Cerebellar nuclear complex (tissue), 1 donor: ENCODE results near the gene DYRK1A.
"Not testable (repeated sequence)": the region's sequence is repeated elsewhere in the genome, so short reads cannot be mapped to it uniquely, and the experiment has no call there.

Experiments
- DNase-seq, 2 experiments: peaks; one replicate each; lab custom pipeline; 2025; lab: John Stamatoyannopoulos, UW

Gene DYRK1A

GRCh38 chr21:37484535-37485474 is 118.2 kb downstream of the DYRK1A start:
- no peak for DNase-seq

GRCh38 chr21:37489553-37489952 is 123.0 kb downstream of the DYRK1A start:
- DNase-seq, result no peak

- no peak for DNase-seq
Observed at GRCh38 chr21:37490084-37490483, 123.5 kb downstream of the DYRK1A start.

GRCh38 chr21:37496972-37497371 is 130.4 kb downstream of the DYRK1A start:
- no peak for DNase-seq

- DNase-seq, result no peak
Observed at GRCh38 chr21:37498664-37499063, 132.1 kb downstream of the DYRK1A start.

- no peak for DNase-seq
Observed at GRCh38 chr21:37502947-37503346, 136.4 kb downstream of the DYRK1A start.

- DNase-seq, result no peak
Observed at GRCh38 chr21:37503848-37504467, 137.4 kb downstream of the DYRK1A start.

- no peak for DNase-seq
Observed at GRCh38 chr21:37505963-37506362, 139.4 kb downstream of the DYRK1A start.

- DNase-seq, result no peak
Observed at GRCh38 chr21:37507716-37508115, 141.1 kb downstream of the DYRK1A start.

- DNase-seq, result no peak
Observed at GRCh38 chr21:37508341-37508740, 141.8 kb downstream of the DYRK1A start.

- DNase-seq, result no peak
Observed at GRCh38 chr21:37509802-37510393, 143.3 kb downstream of the DYRK1A start.

- no peak for DNase-seq
Observed at GRCh38 chr21:37511848-37512247, 145.3 kb downstream of the DYRK1A start.

GRCh38 chr21:37513383-37513782 is 146.8 kb downstream of the DYRK1A start:
- no peak for DNase-seq

GRCh38 chr21:37514038-37514667 is 147.6 kb downstream of the DYRK1A start:
- DNase-seq, result no peak

GRCh38 chr21:37516998-37517397 is 150.4 kb downstream of the DYRK1A start:
- no peak for DNase-seq

GRCh38 chr21:37520801-37521200 is 154.2 kb downstream of the DYRK1A start:
- DNase-seq, result no peak

GRCh38 chr21:37521658-37522057 is 155.1 kb downstream of the DYRK1A start:
- no peak for DNase-seq

- DNase-seq, result no peak
Observed at GRCh38 chr21:37522641-37523295, 156.2 kb downstream of the DYRK1A start.

GRCh38 chr21:37524944-37525343 is 158.4 kb downstream of the DYRK1A start:
- DNase-seq, result not testable (repeated sequence)

- no peak for DNase-seq
Observed at GRCh38 chr21:37525810-37526209, 159.2 kb downstream of the DYRK1A start.

- no peak for DNase-seq
Observed at GRCh38 chr21:37527103-37527502, 160.5 kb downstream of the DYRK1A start.

- DNase-seq, result no peak
Observed at GRCh38 chr21:37527716-37528115, 161.1 kb downstream of the DYRK1A start.
